Glomerular endothelial cell (primary cell): ENCODE data around the gene PTDSS2. TPM values are rescaled to one million over a fixed set of nuclear protein-coding genes. Genes with fewer than 3 reads are reported as not detected.

ENCODE experiments used
- DNase-seq: peaks from one replicate; pipeline ENCODE4 v3.0.0-alpha.2; 2011; ENCODE audit warnings: low read depth, low spot score; ENCODE audit errors: extremely low read depth
- total RNA-seq: library from RNA; depleted of rRNA; stranded (reverse); fragments of >200 nt; gene quantifications from 2 replicates; pipeline ENCODE4 v1.2.3, GENCODE V29; 2015

PTDSS2 gene
- total RNA-seq, 1 donor from 2014 or later: 68.8 TPM

DNA sequence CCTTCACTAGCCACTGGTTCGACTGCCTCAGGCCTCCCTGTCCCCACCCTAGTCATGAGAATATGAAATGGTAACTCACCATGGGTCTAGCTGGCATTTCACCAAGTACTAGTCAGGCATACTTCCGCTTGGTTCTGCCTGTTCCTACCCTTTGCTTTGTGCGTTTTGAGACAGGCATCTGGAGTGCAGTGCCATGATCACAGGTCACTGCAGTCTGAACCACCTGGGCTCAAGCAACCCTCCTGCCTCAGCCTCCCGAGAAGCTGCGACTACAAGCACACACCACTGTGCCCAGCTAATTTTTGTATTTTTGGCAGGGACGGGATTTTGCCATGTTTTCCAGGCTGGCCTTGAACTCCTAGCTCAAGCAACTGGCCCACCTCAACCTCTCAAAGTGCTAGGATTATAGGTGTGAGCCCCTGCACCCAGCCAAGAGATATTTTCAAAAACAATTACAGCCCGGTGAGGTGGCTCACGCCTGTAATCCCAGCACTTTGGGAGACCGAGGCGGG is 71.2 kb downstream of the PTDSS2 start:
- DNase-seq: no peak

- DNase-seq: no peak
Observed at GRCh38 chr11:526192-526591, 76.1 kb downstream of the PTDSS2 start.

DNA sequence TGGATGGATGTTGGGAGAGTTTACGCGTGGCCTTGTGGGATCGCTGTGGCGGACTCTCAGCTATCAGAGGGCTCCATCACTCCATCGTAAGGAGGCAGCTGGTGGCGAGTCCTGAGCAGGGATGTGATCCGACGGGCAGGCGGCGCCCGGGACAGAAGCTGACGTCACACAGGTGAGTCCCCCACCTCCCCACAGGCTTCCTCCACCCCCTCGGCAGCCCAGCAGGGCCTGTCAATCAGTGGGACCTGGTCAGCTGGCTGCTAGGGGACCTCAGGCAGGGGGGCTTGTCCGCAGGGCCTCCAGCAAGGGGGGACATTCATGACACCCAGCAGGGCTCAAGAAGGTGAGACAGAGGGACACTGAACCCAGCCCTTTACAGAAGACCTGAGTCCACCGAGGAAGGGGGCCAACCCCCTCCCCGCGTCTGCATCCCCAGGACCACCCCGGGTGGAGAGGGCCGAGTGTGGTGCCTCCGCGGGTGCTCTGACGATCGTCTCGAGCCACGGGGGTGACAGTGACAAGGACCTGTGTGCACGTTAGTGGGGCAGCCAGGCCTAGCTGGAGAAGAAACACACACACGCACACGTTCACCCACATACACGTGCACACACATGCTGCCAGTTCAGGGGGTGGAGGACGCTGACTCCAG is 78.2 kb downstream of the PTDSS2 start:
- DNase-seq: no peak

- DNase-seq: no peak
Observed at GRCh38 chr11:528815-529727, 79.0 kb downstream of the PTDSS2 start.

DNA sequence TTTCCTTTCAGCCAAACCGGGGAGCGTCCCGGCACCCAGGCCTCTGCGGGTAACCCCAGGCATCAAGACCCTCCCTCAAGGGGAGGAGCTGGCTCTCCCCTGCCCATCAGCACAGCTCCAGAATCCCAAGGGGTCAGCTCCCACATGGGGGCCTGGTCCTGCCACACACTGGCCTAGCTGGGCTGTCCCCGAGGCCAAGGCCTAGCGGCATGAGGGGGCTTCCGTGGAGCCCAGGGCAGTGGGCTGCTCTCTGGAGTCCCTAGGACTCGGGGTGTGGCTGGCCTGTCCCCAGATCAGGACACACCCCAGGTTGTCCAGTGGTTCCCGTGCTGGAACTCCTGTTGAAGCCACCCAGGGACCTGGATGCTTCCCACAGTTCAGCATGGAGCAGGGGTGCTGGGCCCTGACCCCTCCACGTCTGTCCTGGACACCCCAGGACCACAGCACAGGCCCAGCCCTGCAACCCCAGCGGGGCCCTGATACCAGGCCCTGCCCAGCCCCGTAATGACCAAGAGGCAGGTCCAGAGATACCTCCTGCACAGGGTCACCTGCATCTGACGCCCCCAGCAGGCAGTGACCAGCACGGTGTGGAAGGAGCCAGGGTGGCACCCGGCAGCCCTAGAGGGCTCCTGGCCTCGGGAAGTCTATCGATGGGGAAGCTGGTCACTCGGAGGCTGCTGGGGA is 79.8 kb downstream of the PTDSS2 start:
- no peak for DNase-seq

GRCh38 chr11:530960-531831 is 81.1 kb downstream of the PTDSS2 start:
- DNase-seq: no peak

- DNase-seq: no peak
Observed at GRCh38 chr11:531919-532526, 81.9 kb downstream of the PTDSS2 start.

GRCh38 chr11:532527-532985 is 82.5 kb downstream of the PTDSS2 start:
- DNase-seq: no peak

GRCh38 chr11:532986-533585 is 83.0 kb downstream of the PTDSS2 start:
- DNase-seq: no peak

- no peak for DNase-seq
Observed at GRCh38 chr11:533586-534395, 83.7 kb downstream of the PTDSS2 start.

DNA sequence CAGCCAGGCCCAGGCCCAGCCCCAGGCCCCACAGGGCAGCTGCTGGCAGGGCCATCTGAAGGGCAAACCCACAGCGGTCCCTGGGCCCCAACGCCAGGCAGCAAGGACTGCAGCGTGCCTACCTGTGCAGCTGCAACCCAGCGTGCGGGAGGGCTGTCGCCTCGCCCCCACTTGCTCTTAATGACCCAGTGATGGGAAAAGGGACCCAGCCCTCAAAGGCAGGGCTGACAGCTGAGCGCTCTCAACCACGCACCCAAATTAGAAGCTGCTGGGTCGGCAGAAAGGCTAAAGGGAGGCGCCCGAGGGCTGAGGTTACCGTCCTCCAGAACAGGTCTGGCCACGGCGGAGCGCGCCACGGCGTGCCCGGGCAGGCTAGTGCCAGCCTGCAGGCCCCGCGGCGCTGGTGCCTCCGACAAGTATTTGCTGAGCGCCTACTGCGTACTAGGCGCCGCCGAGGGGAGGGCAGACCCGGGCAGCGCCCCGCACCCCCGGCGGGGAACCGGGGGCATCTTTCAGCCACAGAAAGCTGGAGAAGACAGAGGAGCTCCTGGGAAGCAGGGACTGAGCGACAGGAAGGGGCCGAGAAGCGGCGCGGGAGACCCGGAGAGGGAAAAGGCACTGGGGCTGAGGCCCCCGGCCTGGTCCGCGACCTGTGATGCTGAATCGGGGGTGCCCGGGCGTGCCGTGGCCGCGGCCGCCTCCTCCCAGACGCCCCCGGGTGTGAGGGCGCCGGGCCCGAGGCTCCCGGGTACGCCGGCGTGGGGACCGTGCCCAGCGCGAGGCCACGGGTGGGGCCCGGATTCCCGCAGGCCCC is 84.5 kb downstream of the PTDSS2 start:
- DNase-seq: no peak

- DNase-seq: no peak
Observed at GRCh38 chr11:535210-535518, 85.1 kb downstream of the PTDSS2 start.

- DNase-seq: peak; percentile 14
Observed at GRCh38 chr11:535519-536454, 85.7 kb downstream of the PTDSS2 start, which contains the start of gene HRAS. Gene HRAS, minus strand, starts transcription at chr11:535576.

DNA sequence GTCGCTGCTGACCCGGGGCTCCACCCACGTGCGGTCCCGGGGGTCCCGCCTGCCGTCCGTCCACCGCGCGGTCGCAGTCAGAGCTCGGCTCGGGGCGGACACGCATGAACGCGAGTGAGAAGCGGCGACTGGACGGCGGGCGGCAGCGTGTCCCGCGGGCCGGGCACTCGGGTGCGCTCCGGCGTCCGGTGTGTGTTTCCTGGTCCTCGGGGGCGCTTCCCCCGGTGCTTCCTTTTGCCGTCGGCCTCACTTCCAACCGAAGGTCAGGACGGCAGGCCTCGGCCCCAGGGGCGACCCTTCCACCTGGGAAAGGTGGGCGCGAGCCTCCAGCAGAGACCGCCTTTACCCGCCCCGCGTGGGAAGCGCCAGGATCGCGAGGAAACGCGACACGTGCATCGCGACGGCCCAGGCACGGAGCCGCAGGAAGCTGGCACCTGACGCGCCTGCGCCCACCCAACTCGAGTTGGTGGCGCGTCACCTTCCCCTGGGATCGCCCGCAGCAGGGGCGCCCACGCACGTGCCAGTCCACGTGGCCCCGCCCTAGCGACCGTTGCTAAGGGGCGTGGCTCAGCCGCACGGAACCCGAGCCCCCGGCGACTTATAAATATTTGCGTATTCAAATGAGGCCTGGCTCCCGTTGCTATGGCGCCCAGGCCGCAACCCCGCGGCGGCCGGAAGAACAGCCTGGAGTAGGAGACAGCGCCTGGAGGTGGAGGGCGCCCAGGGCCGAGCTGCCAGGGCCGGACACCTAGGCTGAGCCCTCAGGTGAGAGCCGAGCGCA is 87.0 kb downstream of the PTDSS2 start, which contains the start of gene LRRC56:
Gene LRRC56, plus strand, starts transcription at position 687 of the 781 bp plus-strand sequence. CDS start 3,158 bp downstream, outside the sequence.
- DNase-seq: no peak

DNA sequence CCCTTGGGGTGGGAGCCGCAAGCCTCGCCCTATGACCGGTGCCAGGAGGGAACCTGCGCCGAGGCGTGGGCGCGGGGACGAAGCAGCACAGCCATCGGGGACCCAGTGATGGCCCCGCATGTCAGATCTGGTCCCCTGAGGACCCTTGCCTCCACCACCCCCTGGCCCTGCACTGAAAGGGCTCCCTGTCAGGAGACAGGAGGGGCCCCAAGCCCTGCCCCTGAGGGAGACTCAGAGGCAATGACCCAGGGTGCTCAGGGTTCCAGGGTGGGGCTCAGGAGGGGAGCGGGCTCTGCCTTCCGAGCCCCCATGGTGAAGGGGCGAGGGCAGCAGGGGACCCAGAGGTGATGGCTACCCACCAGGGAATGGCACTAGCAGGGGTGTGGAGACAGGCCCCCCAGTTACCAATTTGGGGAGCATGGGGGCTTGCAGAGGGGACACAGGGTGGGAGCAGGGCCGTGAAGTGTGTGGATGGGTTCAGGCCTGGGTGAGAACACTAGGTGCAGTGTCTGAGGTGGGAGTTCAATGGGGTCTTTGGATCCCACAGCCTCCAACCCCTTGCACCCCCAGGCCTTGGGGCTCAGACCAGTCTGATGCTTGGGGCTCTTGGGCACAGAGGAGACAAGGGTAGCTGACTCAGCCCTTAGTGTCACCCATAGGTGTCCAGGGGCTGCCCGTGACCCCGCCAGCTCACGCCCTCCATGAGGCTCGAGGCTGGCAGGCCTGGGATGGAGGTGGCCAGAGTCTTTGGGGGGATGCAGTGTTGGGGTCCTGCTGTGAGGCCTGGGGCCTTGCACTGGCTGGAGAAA is 87.7 kb downstream of the PTDSS2 start:
- no peak for DNase-seq
